Measurements from ENCODE around the gene MGAT2. TPM values are rescaled to one million over a fixed set of nuclear protein-coding genes. Genes with fewer than 3 reads are reported as not detected.

Gene MGAT2
- total RNA-seq, 1 experiment from 2014 or later, result 47.5 TPM

DNA sequence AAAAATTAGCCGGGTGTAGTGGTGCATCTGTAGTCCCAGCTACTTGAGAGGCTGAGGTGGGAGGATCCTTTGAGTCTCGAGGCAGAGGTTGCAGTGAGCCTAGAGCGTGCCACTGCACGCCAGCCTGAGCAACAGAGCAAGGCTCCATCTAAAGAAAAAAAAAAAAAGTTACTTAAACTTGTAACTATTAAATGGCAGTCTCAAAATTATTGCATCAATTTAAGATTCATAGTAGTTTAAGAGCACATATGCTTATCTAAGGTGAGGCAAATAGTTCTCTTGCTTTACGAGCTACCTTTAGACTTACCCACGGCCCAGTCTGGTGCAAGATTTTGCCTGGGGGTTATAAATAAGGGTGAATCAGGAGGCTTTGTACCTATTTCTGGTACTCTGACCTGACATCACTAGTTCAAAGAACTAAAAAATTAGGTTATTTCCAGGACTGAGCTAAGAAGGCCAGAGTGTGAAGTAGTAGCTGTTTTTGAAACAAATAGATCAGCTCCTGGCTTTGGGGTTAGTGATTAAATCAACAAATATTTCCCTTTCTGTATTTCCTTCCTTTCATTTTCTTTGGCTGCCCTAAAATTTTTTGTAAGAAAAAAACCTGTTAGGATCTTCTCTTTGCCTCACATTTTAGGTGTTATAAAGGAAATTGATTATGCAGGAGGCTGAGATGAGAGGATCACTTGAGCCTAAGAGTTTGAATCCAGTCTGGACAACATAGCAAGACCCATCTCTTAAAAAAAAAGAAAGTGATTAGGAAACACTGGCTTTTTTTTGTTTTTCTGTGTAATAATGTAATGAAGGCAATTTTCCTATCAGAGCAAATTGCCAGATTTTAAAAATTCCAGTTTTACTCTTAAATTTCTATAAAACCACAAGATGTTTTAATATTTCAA is 3.6 kb downstream of the MGAT2 start:
- Mint-ChIP-seq H3K4me3 (ENCODE audit: unreplicated experiment) (no peak overlapping the region), H3K27ac (ENCODE audit: unreplicated experiment) (no peak overlapping the region), H3K36me3 (ENCODE audit: insufficient read depth, unreplicated experiment) (peaks cover 69% of the 10 kb centered on the region), H3K4me1 (ENCODE audit: low read depth, unreplicated experiment) (no peaks in the 10 kb centered on the region), H3K27me3 (ENCODE audit: insufficient read depth, unreplicated experiment) (no peaks in the 10 kb centered on the region), H3K9me3 (ENCODE audit: unreplicated experiment) (no peaks in the 10 kb centered on the region)
- H3K9me3 ChIP-seq, result no peaks in the 10 kb centered on the region
- H3K27me3 ChIP-seq (replicated peaks; ENCODE audit: control insufficient read depth, insufficient read depth, low read length), result no peaks in the 10 kb centered on the region
- CTCF ChIA-PET, result interaction anchor here (1.1 to 1.2 kb wide), 2 partner anchors 10 to 11 kb away, joined by 3 to 7 read pairs; partner anchors contain the start of gene DNAAF2
- no TSS peak for BruUV-seq (replicated peaks)
- POLR2A ChIA-PET, result interaction anchor here (0.5 to 1.7 kb wide), 4 partner anchors 10 to 244 kb away, joined by 3 to 20 read pairs (median 4); partner anchors contain the start of gene RPS29
- no peak overlapping the region for H3K4me3 ChIP-seq (ENCODE audit: low read depth, low read length)
- no peak for TF ChIP-seq CTCF (IDR thresholded peaks at IDR 0.05; ENCODE audit: insufficient read depth in 1 of 2, low read depth in 1 of 2, low read length in 1 of 2, severe bottlenecking in 1 of 2, unreplicated experiment in 1 of 2)
- peak; percentile 64 to 67 for DNase-seq
- intact Hi-C loops (cut with micrococcal nuclease; ENCODE audit: unreplicated experiment), result no loop called here
- H3K4me1 ChIP-seq, result peaks cover 19% of the 10 kb centered on the region
- H3K36me3 ChIP-seq (ENCODE audit: control insufficient read depth, insufficient read depth, low read length), result no peaks in the 10 kb centered on the region

- peak; percentile 94 to 96 for DNase-seq
- Mint-ChIP-seq H3K27me3 (ENCODE audit: insufficient read depth, unreplicated experiment) (no peaks in the 10 kb centered on the region), H3K9me3 (ENCODE audit: unreplicated experiment) (no peaks in the 10 kb centered on the region), H3K27ac (ENCODE audit: unreplicated experiment) (peak overlapping the region; percentile 99), H3K4me3 (ENCODE audit: unreplicated experiment) (peak overlapping the region; percentile 93), H3K4me1 (ENCODE audit: low read depth, unreplicated experiment) (peaks cover 15% of the 10 kb centered on the region), H3K36me3 (ENCODE audit: insufficient read depth, unreplicated experiment) (peaks cover 69% of the 10 kb centered on the region)
- Histone ChIP-seq H3K9me3 (no peaks in the 10 kb centered on the region), H3K36me3 (ENCODE audit: control insufficient read depth, insufficient read depth, low read length) (no peaks in the 10 kb centered on the region; the same call in 1 of the 2 replicates), H3K4me1 (peaks cover 14% of the 10 kb centered on the region), H3K27me3 (replicated peaks; ENCODE audit: control insufficient read depth, insufficient read depth, low read length) (no peaks in the 10 kb centered on the region), H3K4me3 (ENCODE audit: low read depth, low read length) (peak overlapping the region; percentile 92)
- POLR2A ChIA-PET, result interaction anchor here (0.6 to 1.5 kb wide), 12 partner anchors 10 to 306 kb away, joined by 3 to 28 read pairs (median 6); partner anchors contain the start of genes KLHDC2, LRR1, MGAT2 and NEMF
- intact Hi-C loops (cut with micrococcal nuclease; ENCODE audit: unreplicated experiment), result loop anchor here (1.0 to 5.0 kb wide), 6 partner anchors 14 to 218 kb away; partner anchors contain the start of genes MGAT2, NEMF, POLE2 and RPL36AL
- CTCF ChIA-PET, result interaction anchor here (0.5 to 1.9 kb wide), 21 partner anchors 10 to 262 kb away, joined by 3 to 23 read pairs (median 4); partner anchors contain the start of genes KLHDC2, MGAT2, NEMF and POLE2
- BruUV-seq (replicated peaks), result no TSS peak
- TF ChIP-seq CTCF (IDR thresholded peaks at IDR 0.05; ENCODE audit: insufficient read depth in 1 of 2, low read depth in 1 of 2, low read length in 1 of 2, severe bottlenecking in 1 of 2, unreplicated experiment in 1 of 2), result peak; percentile 81 to 86
These were observed 13.3 kb downstream of the MGAT2 start for GRCh38 chr14:49633640-49634546.
